GM21367 (cell line): ENCODE measurements around the gene GNG8.
A peak's percentile ranks its signal among the peaks of the same experiment; 100 is the strongest.

Experiments
- ATAC-seq: cut with Tn5 transposase; IDR thresholded peaks from one replicate; pipeline ENCODE4 v1.9.1; 2021; ENCODE audit not compliant: unreplicated experiment

The GNG8 gene

GRCh38 chr19:46605356-46605821 is 30.6 kb downstream of the GNG8 start:
- no peak for ATAC-seq

- ATAC-seq = no peak
Measured at GRCh38 chr19:46604781-46605355, 31.1 kb downstream of the GNG8 start.

GRCh38 chr19:46603752-46604231 is 32.2 kb downstream of the GNG8 start:
- no peak for ATAC-seq

GRCh38 chr19:46603195-46603637 is 32.8 kb downstream of the GNG8 start:
- no peak for ATAC-seq

GRCh38 chr19:46602392-46603194 is 33.4 kb downstream of the GNG8 start:
- ATAC-seq = no peak

- ATAC-seq = no peak
Measured at GRCh38 chr19:46601318-46602224, 34.4 kb downstream of the GNG8 start, which contains the start of gene CALM3. Gene CALM3 (plus strand): TSS chr19:46601330. CDS start chr19:46601435, 105 bp downstream.

- ATAC-seq = peak; percentile 66
Measured at GRCh38 chr19:46600384-46601317, 35.4 kb downstream of the GNG8 start.

GRCh38 chr19:46599716-46600373 is 36.2 kb downstream of the GNG8 start:
- no peak for ATAC-seq

GRCh38 chr19:46598372-46598917 is 37.6 kb downstream of the GNG8 start:
- no peak for ATAC-seq

- ATAC-seq = no peak
Measured at GRCh38 chr19:46596008-46596407, 40.0 kb downstream of the GNG8 start.

GRCh38 chr19:46591870-46592269 is 44.1 kb downstream of the GNG8 start:
- ATAC-seq = no peak

- ATAC-seq = no peak
Measured at GRCh38 chr19:46591254-46591653, 44.7 kb downstream of the GNG8 start.

- ATAC-seq = no peak
Measured at GRCh38 chr19:46587861-46588260, 48.1 kb downstream of the GNG8 start.

- ATAC-seq = no peak
Measured at GRCh38 chr19:46586294-46586693, 49.7 kb downstream of the GNG8 start.

- ATAC-seq = no peak
Measured at GRCh38 chr19:46585539-46585938, 50.5 kb downstream of the GNG8 start.
